Mesendoderm (in vitro differentiated cells): Measurements from ENCODE around the gene IPMK.

Experiments used
- DNase-seq: peaks from one replicate; pipeline ENCODE4 v3.0.0; 2013
- H2AK5ac ChIP-seq: 2 replicates; pipeline ENCODE4 v1.6.1; 2013; ENCODE audit warnings: low read length, inconsistent platforms
- H2BK120ac ChIP-seq: 2 replicates; pipeline ENCODE4 v1.6.1; 2013; ENCODE audit warnings: low read depth, mild to moderate bottlenecking, low read length, moderate library complexity, mixed read lengths
- H2BK15ac ChIP-seq: replicated peaks from 2 replicates; pipeline ENCODE4 v1.6.1; 2013; ENCODE audit warnings: low read depth, mild to moderate bottlenecking, moderate library complexity
- H2BK5ac ChIP-seq: 2 replicates; pipeline ENCODE4 v1.6.1; 2013; ENCODE audit warnings: low read length, inconsistent platforms
- H3K18ac ChIP-seq: 2 replicates; pipeline ENCODE4 v1.6.1; 2013; ENCODE audit warnings: mild to moderate bottlenecking, low read length, mixed read lengths
- H3K23ac ChIP-seq: one replicate; pipeline ENCODE4 v1.6.1; 2013; ENCODE audit warnings: low read length
- H3K27ac ChIP-seq: 2 replicates; pipeline ENCODE4 v1.5.1; 2013; ENCODE audit warnings: low read depth, mild to moderate bottlenecking, inconsistent platforms, low read length, moderate library complexity
- H3K27me3 ChIP-seq: 2 replicates; pipeline ENCODE4 v1.6.1; 2013; ENCODE audit warnings: low read length, control low read depth, mild to moderate bottlenecking, inconsistent platforms; ENCODE audit not compliant: insufficient read depth, poor library complexity
- H3K36me3 ChIP-seq: 2 replicates; pipeline ENCODE4 v1.6.1; 2013; ENCODE audit warnings: low read length, inconsistent platforms; ENCODE audit not compliant: control insufficient read depth, insufficient read depth
- H3K4ac ChIP-seq: one replicate; pipeline ENCODE4 v1.6.1; 2013; ENCODE audit warnings: low read depth, mild to moderate bottlenecking, low read length, moderate library complexity
- H3K4me1 ChIP-seq: 2 replicates; pipeline ENCODE4 v1.6.1; 2013; ENCODE audit warnings: low read depth, low read length, inconsistent platforms; ENCODE audit not compliant: control insufficient read depth
- H3K4me2 ChIP-seq: 2 replicates; pipeline ENCODE4 v1.6.1; 2013; ENCODE audit warnings: low read length
- H3K4me3 ChIP-seq: 2 replicates; pipeline ENCODE4 v1.5.1; 2013; ENCODE audit warnings: mild to moderate bottlenecking, low read length
- H3K56ac ChIP-seq: one replicate; pipeline ENCODE4 v1.6.1; 2013; ENCODE audit warnings: low read length
- H3K79me1 ChIP-seq: 2 replicates; pipeline ENCODE4 v1.6.1; 2013; ENCODE audit warnings: low read length, inconsistent platforms
- H3K79me2 ChIP-seq: 2 replicates; pipeline ENCODE4 v1.6.1; 2013; ENCODE audit warnings: mild to moderate bottlenecking, low read length; ENCODE audit not compliant: control insufficient read depth, insufficient read depth
- H3K9ac ChIP-seq: 2 replicates; pipeline ENCODE4 v1.6.1; 2013; ENCODE audit warnings: low read length, inconsistent platforms
- H4K5ac ChIP-seq: one replicate; pipeline ENCODE4 v1.6.1; 2013; ENCODE audit warnings: low read length
- H4K8ac ChIP-seq: one replicate; pipeline ENCODE4 v1.6.1; 2013; ENCODE audit warnings: low read depth, mild to moderate bottlenecking, control low read depth, low read length, moderate library complexity
- WGBS: extraction: QIAGEN DNeasy Blood & Tissue Kit; methylation state at CpG from one replicate; pipeline ENCODE4 v1.1.7; 2013; ENCODE audit warnings: low lambda C conversion rate, missing lambda C conversion rate; ENCODE audit not compliant: insufficient coverage; ENCODE audit errors: extremely low coverage; 5-methylcytosine and 5-hydroxymethylcytosine counted together

IPMK gene

GRCh38 chr10:58210160-58210559 is 57.5 kb downstream of the IPMK start:
- WGBS: no CpG with 5 or more reads among the region's 6 CpGs

GRCh38 chr10:58209669-58210068 is 58.0 kb downstream of the IPMK start:
- Histone ChIP-seq H3K4ac (no peak overlapping the region), H3K79me2 (no peaks in the 10 kb centered on the region), H3K27me3 (no peaks in the 10 kb centered on the region), H3K4me2 (no peak overlapping the region), H3K23ac (no peak overlapping the region), H3K9ac (no peak overlapping the region), H2BK120ac (no peak overlapping the region), H4K5ac (no peak overlapping the region), H3K18ac (no peak overlapping the region), H3K79me1 (no peaks in the 10 kb centered on the region), H3K56ac (no peak overlapping the region), H4K8ac (no peak overlapping the region), H2BK15ac (no peak overlapping the region), H3K36me3 (no peaks in the 10 kb centered on the region), H3K27ac (no peak overlapping the region), H2BK5ac (no peak overlapping the region), H3K4me1 (peaks cover 5% of the 10 kb centered on the region), H3K4me3 (no peak overlapping the region), H2AK5ac (no peak overlapping the region)
- no peak for DNase-seq
- no CpG with 5 or more reads among the region's 3 CpGs for WGBS

More at GRCh38 chr10:58210160-58210559, 57.5 kb downstream of the IPMK start:
- Histone ChIP-seq H2BK5ac (no peak overlapping the region), H3K18ac (no peak overlapping the region), H3K4me1 (peaks cover 5% of the 10 kb centered on the region), H2BK15ac (no peak overlapping the region), H3K27me3 (no peaks in the 10 kb centered on the region), H3K27ac (no peak overlapping the region), H4K5ac (no peak overlapping the region), H3K23ac (no peak overlapping the region), H3K79me2 (no peaks in the 10 kb centered on the region), H3K9ac (no peak overlapping the region), H4K8ac (no peak overlapping the region), H3K79me1 (no peaks in the 10 kb centered on the region), H3K36me3 (no peaks in the 10 kb centered on the region), H3K56ac (peak overlapping the region; percentile 34), H2AK5ac (no peak overlapping the region), H3K4me2 (no peak overlapping the region), H3K4me3 (no peak overlapping the region), H3K4ac (no peak overlapping the region), H2BK120ac (no peak overlapping the region)
- DNase-seq: peak; percentile 5

GRCh38 chr10:58206251-58206650 is 61.4 kb downstream of the IPMK start:
- no peak for DNase-seq
- Histone ChIP-seq H3K4me1 (peaks cover 5% of the 10 kb centered on the region), H3K27ac (no peak overlapping the region), H2BK5ac (no peak overlapping the region), H2AK5ac (no peak overlapping the region), H2BK15ac (no peak overlapping the region), H3K36me3 (no peaks in the 10 kb centered on the region), H3K79me1 (no peaks in the 10 kb centered on the region), H2BK120ac (no peak overlapping the region), H3K56ac (no peak overlapping the region), H4K8ac (no peak overlapping the region), H3K9ac (no peak overlapping the region), H3K4ac (no peak overlapping the region), H3K79me2 (no peaks in the 10 kb centered on the region), H3K18ac (no peak overlapping the region), H3K4me2 (no peak overlapping the region), H3K23ac (no peak overlapping the region), H3K4me3 (no peak overlapping the region), H3K27me3 (no peaks in the 10 kb centered on the region), H4K5ac (no peak overlapping the region)
- no CpG with 5 or more reads among the region's 1 CpG for WGBS

- H4K5ac ChIP-seq: no peak overlapping the region
- H4K8ac ChIP-seq: no peak overlapping the region
- no peak overlapping the region for H3K27ac ChIP-seq
- no peaks in the 10 kb centered on the region for H3K79me2 ChIP-seq
- no peak overlapping the region for H3K23ac ChIP-seq
- no peak overlapping the region for H3K56ac ChIP-seq
- DNase-seq: no peak
- no peak overlapping the region for H3K18ac ChIP-seq
- H3K4me2 ChIP-seq: no peak overlapping the region
- no peak overlapping the region for H3K4me3 ChIP-seq
- H3K9ac ChIP-seq: no peak overlapping the region
- no peak overlapping the region for H2BK120ac ChIP-seq
- H3K79me1 ChIP-seq: no peaks in the 10 kb centered on the region
- no CpG with 5 or more reads among the region's 2 CpGs for WGBS
- no peaks in the 10 kb centered on the region for H3K4me1 ChIP-seq
- H3K4ac ChIP-seq: no peak overlapping the region
- no peaks in the 10 kb centered on the region for H3K36me3 ChIP-seq
- H2BK15ac ChIP-seq: no peak overlapping the region
- no peak overlapping the region for H2BK5ac ChIP-seq
- no peaks in the 10 kb centered on the region for H3K27me3 ChIP-seq
- H2AK5ac ChIP-seq: no peak overlapping the region
These were observed 66.0 kb downstream of the IPMK start for GRCh38 chr10:58201704-58202103.

GRCh38 chr10:58189269-58189668 is 78.4 kb downstream of the IPMK start:
- no peak overlapping the region for H3K4me2 ChIP-seq
- no peak overlapping the region for H2BK120ac ChIP-seq
- no peaks in the 10 kb centered on the region for H3K4me1 ChIP-seq
- H4K5ac ChIP-seq: no peak overlapping the region
- WGBS: no CpG with 5 or more reads among the region's 3 CpGs
- H3K23ac ChIP-seq: no peak overlapping the region
- no peaks in the 10 kb centered on the region for H3K36me3 ChIP-seq
- no peak overlapping the region for H2BK15ac ChIP-seq
- no peak overlapping the region for H3K4me3 ChIP-seq
- no peak overlapping the region for H3K4ac ChIP-seq
- no peak for DNase-seq
- no peaks in the 10 kb centered on the region for H3K79me2 ChIP-seq
- no peak overlapping the region for H2AK5ac ChIP-seq
- no peak overlapping the region for H3K9ac ChIP-seq
- no peak overlapping the region for H3K18ac ChIP-seq
- H3K27ac ChIP-seq: no peak overlapping the region
- H3K27me3 ChIP-seq: no peaks in the 10 kb centered on the region
- no peak overlapping the region for H4K8ac ChIP-seq
- no peak overlapping the region for H3K56ac ChIP-seq
- H2BK5ac ChIP-seq: no peak overlapping the region
- no peaks in the 10 kb centered on the region for H3K79me1 ChIP-seq

- no peak for DNase-seq
- Histone ChIP-seq H2BK15ac (no peak overlapping the region), H3K27ac (no peak overlapping the region), H3K4me2 (no peak overlapping the region), H3K4me1 (no peaks in the 10 kb centered on the region), H4K5ac (no peak overlapping the region), H2BK5ac (no peak overlapping the region), H3K56ac (no peak overlapping the region), H3K4ac (no peak overlapping the region), H3K79me1 (no peaks in the 10 kb centered on the region), H2BK120ac (no peak overlapping the region), H3K36me3 (no peaks in the 10 kb centered on the region), H3K23ac (no peak overlapping the region), H2AK5ac (no peak overlapping the region), H4K8ac (no peak overlapping the region), H3K4me3 (no peak overlapping the region), H3K9ac (no peak overlapping the region), H3K79me2 (no peaks in the 10 kb centered on the region), H3K27me3 (no peaks in the 10 kb centered on the region), H3K18ac (no peak overlapping the region)
- no CpG with 5 or more reads among the region's 7 CpGs for WGBS
These were observed 83.5 kb downstream of the IPMK start for GRCh38 chr10:58184120-58184670.
